HepG2 (cell line): Measurements from ENCODE around the gene TUBGCP6. TPM values are rescaled to one million over a fixed set of nuclear protein-coding genes. Genes with fewer than 3 reads are reported as not detected.
A peak's percentile ranks its signal among the peaks of the same experiment; 100 is the strongest.

Experiments used
- HMGA1 ChIP-seq: sonication (generic); formaldehyde crosslinking; conservative IDR thresholded peaks from 2 replicates; pipeline ENCODE4 v1.4.0; 2020; ENCODE audit warnings: missing genetic modification reagents
- HMGXB4 ChIP-seq, 2 experiments: sonication (generic) in 1 of 2; formaldehyde crosslinking in 1 of 2; IDR thresholded peaks; 2 replicates each; pipeline versions ENCODE4 v1.4.0 to v1.6.1; 2018 to 2020; ENCODE audit warnings: missing genetic modification reagents in 2 of 2, borderline replicate concordance in 1 of 2, low read depth in 1 of 2, mild to moderate bottlenecking in 1 of 2, missing biosample characterization in 1 of 2
- IRF1 ChIP-seq: sonication (generic); formaldehyde crosslinking; IDR thresholded peaks from 2 replicates; pipeline ENCODE4 v1.4.0; 2020; ENCODE audit warnings: low read depth, mild to moderate bottlenecking, missing genetic modification reagents
- KDM4B ChIP-seq: sonication (generic); formaldehyde crosslinking; IDR thresholded peaks from 2 replicates; pipeline ENCODE4 v1.4.0; 2020; ENCODE audit warnings: missing genetic modification reagents
- LRRFIP1 ChIP-seq: sonication (generic); formaldehyde crosslinking; conservative IDR thresholded peaks from 2 replicates; pipeline ENCODE4 v1.4.0; 2020; ENCODE audit warnings: missing genetic modification reagents
- RBM39 ChIP-seq: fragments of 200-400 bp; formaldehyde crosslinking; IDR thresholded peaks from one replicate; pipeline ENCODE4 v1.6.1; 2018; ENCODE audit warnings: antibody characterized with exemption, mild to moderate bottlenecking, low read depth, low read length; ENCODE audit not compliant: poor library complexity, severe bottlenecking
- SMC3 ChIP-seq: IDR thresholded peaks from 2 replicates; pipeline ENCODE4 v1.6.1; 2011; ENCODE audit warnings: low read length, improper control_type of control experiment
- SRY ChIP-seq: sonication (generic); formaldehyde crosslinking; IDR thresholded peaks from 2 replicates; pipeline ENCODE4 v1.8.0; 2022; ENCODE audit warnings: mild to moderate bottlenecking, missing genetic modification reagents
- TSC22D2 ChIP-seq: sonication (generic); formaldehyde crosslinking; IDR thresholded peaks from 2 replicates; pipeline ENCODE4 v1.5.1; 2020; ENCODE audit warnings: missing genetic modification reagents, mild to moderate bottlenecking, borderline replicate concordance
- ZMYM2 ChIP-seq: sonication (generic); formaldehyde crosslinking; IDR thresholded peaks from 2 replicates; pipeline ENCODE4 v1.8.0; 2022; ENCODE audit warnings: mild to moderate bottlenecking, missing genetic modification reagents
- ZNF124 ChIP-seq: sonication (generic); formaldehyde crosslinking; IDR thresholded peaks from 2 replicates; pipeline ENCODE4 v1.4.0; 2020; ENCODE audit warnings: missing genetic modification reagents
- ZNF143 ChIP-seq: sonication (generic); formaldehyde crosslinking; IDR thresholded peaks from 2 replicates; pipeline ENCODE4 v1.4.0; 2020; ENCODE audit warnings: missing genetic modification reagents
- ZNF160 ChIP-seq: sonication (generic); formaldehyde crosslinking; IDR thresholded peaks from 2 replicates; pipeline ENCODE4 v1.8.0; 2022; ENCODE audit warnings: mild to moderate bottlenecking, inconsistent platforms, missing genetic modification reagents
- ZNF18 ChIP-seq: sonication (generic); formaldehyde crosslinking; IDR thresholded peaks from 2 replicates; pipeline ENCODE4 v1.8.0; 2022; ENCODE audit warnings: mild to moderate bottlenecking, missing genetic modification reagents; ENCODE audit not compliant: insufficient replicate concordance
- ZNF296 ChIP-seq: sonication (generic); formaldehyde crosslinking; conservative IDR thresholded peaks from 2 replicates; pipeline ENCODE4 v1.5.0; 2020; ENCODE audit warnings: mild to moderate bottlenecking, missing genetic modification reagents
- ZNF44 ChIP-seq: sonication (generic); formaldehyde crosslinking; IDR thresholded peaks from 2 replicates; pipeline ENCODE4 v1.5.1; 2020; ENCODE audit warnings: mild to moderate bottlenecking, missing genetic modification reagents
- ZNF713 ChIP-seq: sonication (generic); formaldehyde crosslinking; IDR thresholded peaks from 2 replicates; pipeline ENCODE4 v1.4.0; 2020; ENCODE audit warnings: mild to moderate bottlenecking, missing genetic modification reagents
- ZNF788 ChIP-seq: sonication (generic); formaldehyde crosslinking; IDR thresholded peaks from 2 replicates; pipeline ENCODE4 v1.5.0; 2020; ENCODE audit warnings: mild to moderate bottlenecking, missing genetic modification reagents, borderline replicate concordance
- ZNF83 ChIP-seq: sonication (generic); formaldehyde crosslinking; IDR thresholded peaks from 2 replicates; pipeline ENCODE4 v1.4.0; 2020; ENCODE audit warnings: missing genetic modification reagents, mild to moderate bottlenecking, borderline replicate concordance
- polyA plus RNA-seq, 8 experiments: library from polyadenylated mRNA; depleted of rRNA in 3 of 8; stranded (reverse) in 7 of 8; unstranded in 1 of 8; fragments of >200 nt; fragmentation: Illumina TruSeq in 4 of 8; extraction: Trizol in 4 of 8; gene quantifications; 2 replicates each; pipeline versions ENCODE4 v1.2.1 to v1.2.3, GENCODE V29; 2011 to 2016; ENCODE audit warnings: low read depth in 4 of 8, missing spikeins in 1 of 8, mixed read lengths in 1 of 8; ENCODE audit not compliant: insufficient read depth in 1 of 8
- total RNA-seq, 5 experiments: library from RNA; depleted of rRNA; stranded (reverse); fragments of >200 nt; fragmentation: Illumina TruSeq; extraction: Trizol; gene quantifications; 2 replicates each; pipeline ENCODE4 v1.2.3, GENCODE V29; 2016; ENCODE audit warnings: low read depth in 1 of 5

The TUBGCP6 gene
- total and polyA plus RNA-seq, 2 of the 13 experiments (the other 11 are each of a cell fraction or from before 2014, with no cell fraction given) = 14.6 to 15.7 TPM

GRCh38 chr22:50202130-50202666 lies 42.6 kb downstream of the TUBGCP6 start (continued):
- TF ChIP-seq HMGXB4 (CRISPR knock-in tag; IDR thresholded peaks at IDR 0.05; ENCODE audit: borderline replicate concordance in 1 of 2, low read depth in 1 of 2) (peak in 1 of 2 experiments; percentile 13; a peak in 1 of 4 replicates), ZMYM2 (CRISPR knock-in tag) (no peak), ZNF160 (CRISPR knock-in tag) (no peak), SMC3 (no peak), RBM39 (no peak), ZNF44 (CRISPR knock-in tag) (no peak), TSC22D2 (CRISPR knock-in tag) (no peak), SRY (CRISPR knock-in tag) (no peak), ZNF83 (CRISPR knock-in tag) (no peak), ZNF124 (no peak), IRF1 (no peak), HMGA1 (CRISPR knock-in tag) (no peak), ZNF788 (CRISPR knock-in tag) (no peak), ZNF713 (no peak), ZNF296 (no peak), ZNF143 (CRISPR knock-in tag) (no peak), KDM4B (CRISPR knock-in tag) (no peak), ZNF18 (CRISPR knock-in tag) (no peak), LRRFIP1 (CRISPR knock-in tag) (no peak)
- TF ChIP-seq, all 625 proteins: peak for 21
